SK-N-SH treated with all-trans-retinoic acid at 6 μM for 48 hours (cell line): ENCODE results near the gene B9D1.
A peak's percentile ranks its signal among the peaks of the same experiment; 100 is the strongest.

ENCODE experiments used
- ATAC-seq: fragments of 200-7000 bp; cut with Tn5 transposase; 3 replicates; pipeline ENCODE4 v1.9.1; 2020; ENCODE audit warnings: mild to moderate bottlenecking, moderate library complexity
- ARNTL ChIP-seq: fragments of 450-650 bp; formaldehyde crosslinking; IDR thresholded peaks from 2 replicates; pipeline ENCODE4 v1.5.0; 2020; ENCODE audit warnings: low read depth, mild to moderate bottlenecking, moderate library complexity, borderline replicate concordance
- BACH2 ChIP-seq: fragments of 250-450 bp; sonication (Bioruptor Pico); IDR thresholded peaks from 2 replicates; pipeline ENCODE4 v1.9.0; 2021; ENCODE audit warnings: mild to moderate bottlenecking, borderline replicate concordance
- CREB5 ChIP-seq: fragments of 250-450 bp; sonication (Bioruptor Pico); IDR thresholded peaks from 2 replicates; pipeline ENCODE4 v1.5.1; 2020; ENCODE audit warnings: low read depth, mild to moderate bottlenecking, moderate library complexity
- CSDC2 ChIP-seq: fragments of 250-450 bp; sonication (Bioruptor Pico); IDR thresholded peaks from 2 replicates; pipeline ENCODE4 v1.5.0; 2020; ENCODE audit warnings: mild to moderate bottlenecking, moderate library complexity
- CSRNP3 ChIP-seq: fragments of 250-450 bp; sonication (Bioruptor Pico); IDR thresholded peaks from 2 replicates; pipeline ENCODE4 v1.5.1; 2021; ENCODE audit warnings: mild to moderate bottlenecking, moderate library complexity
- ESRRG ChIP-seq: fragments of 250-450 bp; sonication (Bioruptor Pico); IDR thresholded peaks from 2 replicates; pipeline ENCODE4 v1.6.1; 2021; ENCODE audit warnings: mild to moderate bottlenecking
- GLIS3 ChIP-seq: fragments of 250-450 bp; sonication (Bioruptor Pico); IDR thresholded peaks from 2 replicates; pipeline ENCODE4 v1.5.0; 2020; ENCODE audit warnings: mild to moderate bottlenecking, moderate library complexity
- ISL1 ChIP-seq: fragments of 250-450 bp; sonication (Bioruptor Pico); IDR thresholded peaks from 2 replicates; pipeline ENCODE4 v2.1.2; 2022; ENCODE audit warnings: mild to moderate bottlenecking, moderate library complexity
- OSR1 ChIP-seq: fragments of 250-450 bp; sonication (Bioruptor Pico); IDR thresholded peaks from 2 replicates; pipeline ENCODE4 v1.8.0; 2022; ENCODE audit warnings: moderate library complexity, mild to moderate bottlenecking, inconsistent platforms
- POU6F1 ChIP-seq: fragments of 250-450 bp; sonication (Bioruptor Pico); IDR thresholded peaks from 2 replicates; pipeline ENCODE4 v1.8.0; 2021; ENCODE audit warnings: low read depth, mild to moderate bottlenecking, moderate library complexity, borderline replicate concordance
- PPARA ChIP-seq: fragments of 250-450 bp; sonication (Bioruptor Pico); IDR thresholded peaks from 2 replicates; pipeline ENCODE4 v1.5.0; 2020; ENCODE audit warnings: mild to moderate bottlenecking, borderline replicate concordance
- RARB ChIP-seq: fragments of 250-450 bp; sonication (Bioruptor Pico); IDR thresholded peaks from 2 replicates; pipeline ENCODE4 v1.8.0; 2021; ENCODE audit warnings: mild to moderate bottlenecking, moderate library complexity
- SNAI2 ChIP-seq: fragments of 250-450 bp; sonication (Bioruptor Pico); IDR thresholded peaks from 2 replicates; pipeline ENCODE4 v1.5.0; 2020; ENCODE audit warnings: mild to moderate bottlenecking, moderate library complexity
- TCF4 ChIP-seq: fragments of 250-450 bp; sonication (Bioruptor Pico); IDR thresholded peaks from 2 replicates; pipeline ENCODE4 v1.8.0; 2021; ENCODE audit warnings: mild to moderate bottlenecking, moderate library complexity, borderline replicate concordance
- TOX ChIP-seq: fragments of 250-450 bp; sonication (Bioruptor Pico); IDR thresholded peaks from 2 replicates; pipeline ENCODE4 v1.8.0; 2021; ENCODE audit warnings: mild to moderate bottlenecking, moderate library complexity, borderline replicate concordance
- TSHZ2 ChIP-seq: fragments of 250-450 bp; sonication (Bioruptor Pico); IDR thresholded peaks from 2 replicates; pipeline ENCODE4 v1.5.0; 2020; ENCODE audit warnings: mild to moderate bottlenecking, moderate library complexity
- ZC3H10 ChIP-seq: fragments of 250-450 bp; sonication (Bioruptor Pico); IDR thresholded peaks from 2 replicates; pipeline ENCODE4 v1.5.1; 2021; ENCODE audit warnings: mild to moderate bottlenecking, moderate library complexity
- ZFP3 ChIP-seq: fragments of 250-450 bp; sonication (Bioruptor Pico); IDR thresholded peaks from 2 replicates; pipeline ENCODE4 v1.5.0; 2020; ENCODE audit warnings: mild to moderate bottlenecking, moderate library complexity
- ZFP30 ChIP-seq: fragments of 450-650 bp; formaldehyde crosslinking; IDR thresholded peaks from 2 replicates; pipeline ENCODE4 v1.5.0; 2022; ENCODE audit warnings: mild to moderate bottlenecking, moderate library complexity
- ZNF565 ChIP-seq: fragments of 450-650 bp; formaldehyde crosslinking; conservative IDR thresholded peaks from 2 replicates; pipeline ENCODE4 v1.5.0; 2020; ENCODE audit warnings: low read depth, mild to moderate bottlenecking, moderate library complexity
- ZNF70 ChIP-seq: fragments of 450-650 bp; formaldehyde crosslinking; IDR thresholded peaks from 2 replicates; pipeline ENCODE4 v1.5.0; 2020; ENCODE audit warnings: mild to moderate bottlenecking, moderate library complexity
- ZNF8 ChIP-seq: fragments of 450-650 bp; formaldehyde crosslinking; IDR thresholded peaks from 2 replicates; pipeline ENCODE4 v1.5.0; 2020; ENCODE audit warnings: mild to moderate bottlenecking, moderate library complexity

Gene B9D1

GRCh38 chr17:19410091-19410490, 47.6 kb upstream of the B9D1 start:
- no peak for TF ChIP-seq CSRNP3
- TF ChIP-seq RARB (CRISPR knock-in tag) = no peak
- TF ChIP-seq BACH2 (CRISPR knock-in tag) = no peak
- no peak for TF ChIP-seq ARNTL (CRISPR knock-in tag)
- no peak for TF ChIP-seq ZC3H10
- no peak for TF ChIP-seq PPARA (CRISPR knock-in tag)
- no peak for TF ChIP-seq CREB5 (CRISPR knock-in tag)
- TF ChIP-seq ISL1 = no peak
- no peak for TF ChIP-seq TCF4 (CRISPR knock-in tag)
- no peak for TF ChIP-seq ZNF565
- ATAC-seq = no peak; the same call in 2 of the 3 replicates

GRCh38 chr17:19409509-19409908, 47.0 kb upstream of the B9D1 start:
- ATAC-seq = peak; percentile 21; the same call in 2 of the 3 replicates
- TF ChIP-seq OSR1 (CRISPR knock-in tag) (no peak), ISL1 (no peak), CREB5 (CRISPR knock-in tag) (no peak), ZNF565 (no peak), ZFP30 (no peak), TCF4 (CRISPR knock-in tag) (no peak)

GRCh38 chr17:19409066-19409465, 46.5 kb upstream of the B9D1 start:
- no peak for ATAC-seq
- no peak for TF ChIP-seq TOX (CRISPR knock-in tag)
- no peak for TF ChIP-seq ZNF70 (CRISPR knock-in tag)
- no peak for TF ChIP-seq ZFP30
- no peak for TF ChIP-seq ZNF8 (CRISPR knock-in tag)
- TF ChIP-seq ZNF565 = no peak
- no peak for TF ChIP-seq ZC3H10
- no peak for TF ChIP-seq OSR1 (CRISPR knock-in tag)
- TF ChIP-seq PPARA (CRISPR knock-in tag) = no peak

GRCh38 chr17:19408346-19408710, 45.8 kb upstream of the B9D1 start:
- ATAC-seq = no peak
- TF ChIP-seq CREB5 (CRISPR knock-in tag) = no peak
- no peak for TF ChIP-seq POU6F1
- TF ChIP-seq ISL1 = no peak
- no peak for TF ChIP-seq TCF4 (CRISPR knock-in tag)
- no peak for TF ChIP-seq ZC3H10
- no peak for TF ChIP-seq BACH2 (CRISPR knock-in tag)
- no peak for TF ChIP-seq CSDC2 (CRISPR knock-in tag)
- no peak for TF ChIP-seq ZFP3 (CRISPR knock-in tag)
- no peak for TF ChIP-seq GLIS3 (CRISPR knock-in tag)
- TF ChIP-seq ESRRG = no peak
- no peak for TF ChIP-seq OSR1 (CRISPR knock-in tag)
- no peak for TF ChIP-seq RARB (CRISPR knock-in tag)
- no peak for TF ChIP-seq ZNF565
- no peak for TF ChIP-seq PPARA (CRISPR knock-in tag)
- no peak for TF ChIP-seq CSRNP3
- no peak for TF ChIP-seq SNAI2 (CRISPR knock-in tag)
- TF ChIP-seq TOX (CRISPR knock-in tag) = no peak
- TF ChIP-seq TSHZ2 (CRISPR knock-in tag) = no peak
- no peak for TF ChIP-seq ZFP30
